GM19468 (cell line): ENCODE measurements around the gene NEURL1.

Experiments
- ATAC-seq: cut with Tn5 transposase; IDR thresholded peaks from one replicate; pipeline ENCODE4 v1.9.1; 2021; ENCODE audit warnings: mild to moderate bottlenecking, moderate library complexity, moderate number of reproducible peaks; ENCODE audit not compliant: unreplicated experiment; ENCODE audit errors: extremely low read depth

The NEURL1 gene

GRCh38 chr10:103556383-103557007 lies 63.0 kb downstream of the NEURL1 start:
- no peak for ATAC-seq

GRCh38 chr10:103557455-103557854 lies 64.0 kb downstream of the NEURL1 start:
- no peak for ATAC-seq

GRCh38 chr10:103558911-103559310 lies 65.4 kb downstream of the NEURL1 start:
- ATAC-seq: no peak

- no peak for ATAC-seq
Measured at GRCh38 chr10:103559776-103560175, 66.3 kb downstream of the NEURL1 start.

DNA sequence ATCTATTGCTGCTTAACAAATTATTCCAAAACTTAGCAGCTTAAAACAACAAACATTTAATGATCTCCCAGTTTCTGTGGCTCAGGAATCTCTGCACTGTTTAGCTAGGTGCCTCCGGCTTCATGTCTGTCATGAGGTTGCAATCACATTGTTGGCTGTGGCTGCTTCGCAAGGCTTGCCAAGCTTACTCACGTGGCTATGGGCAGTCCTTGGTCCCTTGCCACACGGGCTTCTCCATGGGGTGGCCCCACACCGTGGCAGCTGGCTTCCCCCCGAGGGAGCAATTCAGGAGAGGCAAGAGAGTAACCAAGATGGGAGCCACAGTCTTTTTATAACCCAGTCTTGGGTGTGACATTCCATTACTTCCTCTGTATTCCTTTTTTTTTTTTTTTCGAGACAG lies 67.4 kb downstream of the NEURL1 start:
- no peak for ATAC-seq

- no peak for ATAC-seq
Measured at GRCh38 chr10:103562383-103562782, 68.9 kb downstream of the NEURL1 start.

GRCh38 chr10:103563231-103564115 lies 70.0 kb downstream of the NEURL1 start:
- no peak for ATAC-seq

- no peak for ATAC-seq
Measured at GRCh38 chr10:103564116-103564501, 70.6 kb downstream of the NEURL1 start.

GRCh38 chr10:103564776-103565520 lies 71.4 kb downstream of the NEURL1 start:
- ATAC-seq: no peak

- no peak for ATAC-seq
Measured at GRCh38 chr10:103566536-103566935, 73.0 kb downstream of the NEURL1 start.

GRCh38 chr10:103568505-103568904 lies 75.0 kb downstream of the NEURL1 start:
- ATAC-seq: no peak

DNA sequence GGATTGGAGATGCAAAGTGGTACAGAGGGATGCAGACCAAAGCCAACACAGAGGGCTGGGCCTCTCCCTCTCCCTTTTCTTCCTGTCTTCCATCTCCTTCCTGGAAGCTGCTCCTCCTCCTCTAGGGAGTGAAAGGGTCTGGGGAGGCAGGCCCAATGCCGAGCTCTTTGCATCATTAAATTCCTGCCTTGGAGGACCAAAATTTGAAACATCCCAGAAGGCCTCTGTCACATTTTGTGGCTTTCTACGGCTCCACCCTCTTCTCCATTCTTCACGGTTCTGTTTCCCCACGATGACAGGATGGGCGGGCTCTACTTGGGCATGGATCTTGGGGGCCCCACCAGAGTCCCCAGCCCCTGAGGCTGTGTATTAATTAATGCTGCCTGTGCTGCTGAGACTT lies 76.4 kb downstream of the NEURL1 start:
- no peak for ATAC-seq

- no peak for ATAC-seq
Measured at GRCh38 chr10:103570844-103571655, 77.5 kb downstream of the NEURL1 start.

GRCh38 chr10:103571656-103571975 lies 78.1 kb downstream of the NEURL1 start:
- no peak for ATAC-seq

- ATAC-seq: no peak
Measured at GRCh38 chr10:103572347-103573204, 79.1 kb downstream of the NEURL1 start.

- no peak for ATAC-seq
Measured at GRCh38 chr10:103573205-103573487, 79.6 kb downstream of the NEURL1 start.

GRCh38 chr10:103574097-103575061 lies 80.9 kb downstream of the NEURL1 start:
- ATAC-seq: no peak

GRCh38 chr10:103575416-103576075 lies 82.0 kb downstream of the NEURL1 start:
- ATAC-seq: no peak
